Caco-2 (cell line): ENCODE measurements around the gene KIF6. TPM values are rescaled to one million over a fixed set of nuclear protein-coding genes. Genes with fewer than 3 reads are reported as not detected.

Experiments used
- BruUV-seq: library from RNA; stranded (reverse); fragments of 400-500 nt; replicated peaks from 2 replicates; lab custom pipeline; 2021; lab: Mats Ljungman, UMichigan
- CTCF ChIA-PET: fragments of 300-600 bp; sonication (Branson Sonifier 250); formaldehyde crosslinking; loops from one replicate; lab custom pipeline; 2022; ENCODE audit warnings: antibody characterized with exemption; lab: Charles Lee
- POLR2A ChIA-PET: fragments of 300-600 bp; sonication (Branson Sonifier 250); formaldehyde crosslinking; loops from one replicate; lab custom pipeline; 2022; ENCODE audit warnings: antibody characterized with exemption; lab: Charles Lee
- DNase-seq, 2 experiments: peaks; one replicate each; pipeline versions ENCODE4 v3.0.0 to v3.0.0-alpha.2; 2020 to 2022
- H3K27me3 ChIP-seq: replicated peaks from 2 replicates; pipeline ENCODE4 v1.6.0; 2011; ENCODE audit warnings: low read length; ENCODE audit not compliant: control insufficient read depth, insufficient read depth
- H3K36me3 ChIP-seq: 2 replicates; pipeline ENCODE4 v1.5.1; 2011; ENCODE audit warnings: low read length; ENCODE audit not compliant: control insufficient read depth, insufficient read depth
- H3K4me1 ChIP-seq: fragments of 250-450 bp; sonication (Bioruptor Pico); 2 replicates; pipeline ENCODE4 v1.5.1; 2020; ENCODE audit warnings: mild to moderate bottlenecking
- H3K4me3 ChIP-seq: 2 replicates; pipeline ENCODE4 v1.5.1; 2011; ENCODE audit warnings: low read depth, mild to moderate bottlenecking, control low read depth, low read length
- H3K9me3 ChIP-seq: fragments of 250-450 bp; sonication (Bioruptor Pico); 2 replicates; pipeline ENCODE4 v1.5.1; 2020; ENCODE audit warnings: mild to moderate bottlenecking, moderate library complexity
- H3K27ac Mint-ChIP-seq: one replicate; pipeline ENCODE4 v1.8.0; 2022; ENCODE audit warnings: mixed read lengths; ENCODE audit not compliant: unreplicated experiment
- H3K27me3 Mint-ChIP-seq: one replicate; pipeline ENCODE4 v1.8.0; 2022; ENCODE audit warnings: mixed read lengths; ENCODE audit not compliant: insufficient read depth, unreplicated experiment
- H3K36me3 Mint-ChIP-seq: one replicate; pipeline ENCODE4 v1.8.0; 2022; ENCODE audit warnings: mild to moderate bottlenecking, mixed read lengths; ENCODE audit not compliant: insufficient read depth, unreplicated experiment
- H3K4me1 Mint-ChIP-seq: one replicate; pipeline ENCODE4 v1.8.0; 2022; ENCODE audit warnings: low read depth, mixed read lengths; ENCODE audit not compliant: unreplicated experiment
- H3K4me3 Mint-ChIP-seq: one replicate; pipeline ENCODE4 v1.8.0; 2022; ENCODE audit warnings: mild to moderate bottlenecking, moderate library complexity, mixed read lengths; ENCODE audit not compliant: unreplicated experiment
- H3K9me3 Mint-ChIP-seq: one replicate; pipeline ENCODE4 v1.8.0; 2022; ENCODE audit warnings: mixed read lengths; ENCODE audit not compliant: unreplicated experiment
- intact Hi-C: fragments of 100-400 bp; cut with micrococcal nuclease; formaldehyde crosslinking; loops from one replicate; pipeline ENCODE4 v1.10.0; 2022; ENCODE audit not compliant: unreplicated experiment
- total RNA-seq: library from RNA; stranded (reverse); gene quantifications from 2 replicates; pipeline ENCODE4 v1.2.3, GENCODE V29; 2022
- TF ChIP-seq, protein P1 (sequence below), 2 experiments: fragments of 200-600 bp in 1 of 2; IDR thresholded peaks; 1 replicate in 1 of 2; 2 replicates in 1 of 2; pipeline versions ENCODE4 v1.5.1 to v1.8.0; 2011 to 2022; ENCODE audit warnings: antibody characterized with exemption in 1 of 2, control low read depth in 1 of 2, inconsistent platforms in 1 of 2, low read depth in 1 of 2, low read length in 1 of 2, mild to moderate bottlenecking in 1 of 2, moderate library complexity in 1 of 2; ENCODE audit not compliant: insufficient read depth in 1 of 2, severe bottlenecking in 1 of 2, unreplicated experiment in 1 of 2

KIF6 gene
- total RNA-seq, 1 experiment from 2014 or later: not detected

DNA sequence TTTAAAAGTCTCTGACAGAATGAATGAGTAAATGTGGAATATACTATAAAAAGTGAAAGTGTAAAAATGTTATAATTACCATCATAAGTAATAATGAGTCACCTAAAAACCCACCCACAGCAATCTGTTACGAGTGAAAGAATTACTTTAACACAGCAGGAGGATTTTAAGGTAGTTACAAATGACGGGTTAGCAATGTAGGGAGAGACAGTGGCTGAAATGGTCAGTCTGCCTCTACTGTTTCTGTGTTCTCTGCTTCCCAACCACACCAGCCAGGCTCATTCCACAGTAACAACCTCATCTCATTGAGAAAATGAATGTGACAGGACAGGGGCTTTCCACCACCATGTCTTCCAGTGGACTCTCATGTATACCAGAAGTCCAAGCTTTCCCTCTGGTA, 278.3 kb downstream of the KIF6 start:
- CTCF ChIA-PET: no interaction called here
- BruUV-seq: no TSS peak
- no peaks in the 10 kb centered on the region for H3K27me3 ChIP-seq
- no peak for DNase-seq
- POLR2A ChIA-PET: no interaction called here
- Mint-ChIP-seq H3K36me3 (no peaks in the 10 kb centered on the region), H3K9me3 (no peaks in the 10 kb centered on the region), H3K27me3 (peaks cover 19% of the 10 kb centered on the region), H3K4me1 (no peaks in the 10 kb centered on the region), H3K27ac (no peak overlapping the region), H3K4me3 (no peak overlapping the region)
- no peaks in the 10 kb centered on the region for H3K36me3 ChIP-seq
- no peaks in the 10 kb centered on the region for H3K4me1 ChIP-seq
- TF ChIP-seq, protein P1, sequence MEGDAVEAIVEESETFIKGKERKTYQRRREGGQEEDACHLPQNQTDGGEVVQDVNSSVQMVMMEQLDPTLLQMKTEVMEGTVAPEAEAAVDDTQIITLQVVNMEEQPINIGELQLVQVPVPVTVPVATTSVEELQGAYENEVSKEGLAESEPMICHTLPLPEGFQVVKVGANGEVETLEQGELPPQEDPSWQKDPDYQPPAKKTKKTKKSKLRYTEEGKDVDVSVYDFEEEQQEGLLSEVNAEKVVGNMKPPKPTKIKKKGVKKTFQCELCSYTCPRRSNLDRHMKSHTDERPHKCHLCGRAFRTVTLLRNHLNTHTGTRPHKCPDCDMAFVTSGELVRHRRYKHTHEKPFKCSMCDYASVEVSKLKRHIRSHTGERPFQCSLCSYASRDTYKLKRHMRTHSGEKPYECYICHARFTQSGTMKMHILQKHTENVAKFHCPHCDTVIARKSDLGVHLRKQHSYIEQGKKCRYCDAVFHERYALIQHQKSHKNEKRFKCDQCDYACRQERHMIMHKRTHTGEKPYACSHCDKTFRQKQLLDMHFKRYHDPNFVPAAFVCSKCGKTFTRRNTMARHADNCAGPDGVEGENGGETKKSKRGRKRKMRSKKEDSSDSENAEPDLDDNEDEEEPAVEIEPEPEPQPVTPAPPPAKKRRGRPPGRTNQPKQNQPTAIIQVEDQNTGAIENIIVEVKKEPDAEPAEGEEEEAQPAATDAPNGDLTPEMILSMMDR (IDR thresholded peaks at IDR 0.05; ENCODE audit: insufficient read depth in 1 of 2, low read depth in 1 of 2, low read length in 1 of 2, severe bottlenecking in 1 of 2, unreplicated experiment in 1 of 2): no peak
- no peaks in the 10 kb centered on the region for H3K9me3 ChIP-seq
- no peak overlapping the region for H3K4me3 ChIP-seq
- intact Hi-C loops: loop anchor here (2.0 kb wide), 1 partner anchor 72 kb away; no protein-coding TSS in a partner anchor

- Mint-ChIP-seq H3K4me1 (no peaks in the 10 kb centered on the region), H3K4me3 (no peak overlapping the region), H3K9me3 (no peaks in the 10 kb centered on the region), H3K36me3 (no peaks in the 10 kb centered on the region), H3K27ac (no peak overlapping the region), H3K27me3 (peaks cover 19% of the 10 kb centered on the region)
- DNase-seq: no peak
- ChIA-PET CTCF (no interaction called here), POLR2A (no interaction called here)
- no peaks in the 10 kb centered on the region for H3K9me3 ChIP-seq
- H3K27me3 ChIP-seq: no peaks in the 10 kb centered on the region; the same call in 1 of the 2 replicates
- no peak overlapping the region for H3K4me3 ChIP-seq
- intact Hi-C loops: loop anchor here (2.0 kb wide), 1 partner anchor 73 kb away; no protein-coding TSS in a partner anchor
- TF ChIP-seq, protein P1 (IDR thresholded peaks at IDR 0.05; ENCODE audit: insufficient read depth in 1 of 2, low read depth in 1 of 2, low read length in 1 of 2, severe bottlenecking in 1 of 2, unreplicated experiment in 1 of 2): no peak
- no TSS peak for BruUV-seq
- no peaks in the 10 kb centered on the region for H3K4me1 ChIP-seq
- no peaks in the 10 kb centered on the region for H3K36me3 ChIP-seq
Observed at GRCh38 chr6:39445667-39446066, 279.5 kb downstream of the KIF6 start.

DNA sequence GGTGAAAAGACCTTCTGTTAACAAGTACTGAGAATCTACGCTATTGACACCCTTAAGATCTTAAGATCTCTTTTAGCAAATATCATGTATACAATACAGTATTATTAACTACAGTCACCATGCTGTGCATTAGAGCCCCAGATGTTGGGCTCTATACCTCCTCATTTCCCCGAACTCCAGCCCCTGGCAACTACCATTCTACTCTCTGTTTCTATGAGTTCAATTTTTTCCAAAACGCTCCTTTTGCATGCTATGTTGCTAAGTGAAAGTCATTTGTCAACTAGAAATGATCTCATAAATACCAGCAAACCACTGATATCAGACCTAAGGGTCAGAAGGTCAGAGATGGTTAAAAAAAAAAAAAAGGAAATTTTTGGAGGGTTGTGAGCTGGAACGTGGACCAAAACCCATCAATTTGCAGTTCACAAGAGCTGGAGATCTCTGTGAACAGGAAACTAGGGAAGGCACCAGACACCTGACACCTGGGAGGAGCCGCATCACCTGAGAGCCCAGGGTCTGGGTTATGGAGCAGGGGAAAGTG, 280.7 kb downstream of the KIF6 start:
- no peak for DNase-seq
- Mint-ChIP-seq H3K27me3 (peaks cover 18% of the 10 kb centered on the region), H3K4me1 (no peaks in the 10 kb centered on the region), H3K27ac (no peak overlapping the region), H3K9me3 (no peaks in the 10 kb centered on the region), H3K36me3 (no peaks in the 10 kb centered on the region), H3K4me3 (no peak overlapping the region)
- no peak overlapping the region for H3K4me3 ChIP-seq
- H3K36me3 ChIP-seq: no peaks in the 10 kb centered on the region
- CTCF ChIA-PET: no interaction called here
- POLR2A ChIA-PET: no interaction called here
- no TSS peak for BruUV-seq
- H3K27me3 ChIP-seq: no peaks in the 10 kb centered on the region; the same call in 1 of the 2 replicates
- TF ChIP-seq, protein P1 (IDR thresholded peaks at IDR 0.05; ENCODE audit: insufficient read depth in 1 of 2, low read depth in 1 of 2, low read length in 1 of 2, severe bottlenecking in 1 of 2, unreplicated experiment in 1 of 2): no peak
- no peaks in the 10 kb centered on the region for H3K9me3 ChIP-seq
- intact Hi-C loops: no loop called here
- H3K4me1 ChIP-seq: no peaks in the 10 kb centered on the region
